Stomach (tissue), 9 donors: Measurements from ENCODE around the gene SLC5A1. TPM values are rescaled to one million over a fixed set of nuclear protein-coding genes. Genes with fewer than 3 reads are reported as not detected.
"Not testable (repeated sequence)": the region's sequence is repeated elsewhere in the genome, so short reads cannot be mapped to it uniquely, and the experiment has no call there.

ENCODE experiments used
- DNase-seq, 2 donors: peaks; one replicate each; pipeline versions ENCODE4 v3.0.0 to v3.0.0-alpha.2; 2013 to 2019
- H3K27ac ChIP-seq, 5 donors: fragments of 200-600 bp in 4 of 5; sonication (generic) in 4 of 5; one replicate each; pipeline ENCODE4 v1.5.1; 2013 to 2019; ENCODE audit warnings: mild to moderate bottlenecking in 1 of 5, moderate library complexity in 1 of 5
- H3K27me3 ChIP-seq, 3 donors: fragments of 200-600 bp; sonication (generic); one replicate each; pipeline ENCODE4 v1.5.1; 2017 to 2019; ENCODE audit warnings: mixed run types in 1 of 3
- H3K36me3 ChIP-seq, 4 donors: fragments of 200-600 bp; sonication (generic); 1 replicate in 3 of 4; 2 replicates in 1 of 4; pipeline ENCODE4 v1.5.1; 2016 to 2019
- H3K4me1 ChIP-seq, 4 donors: fragments of 200-600 bp; sonication (generic); one replicate each; pipeline ENCODE4 v1.5.1; 2016 to 2019
- H3K4me3 ChIP-seq, 4 donors: fragments of 200-600 bp; sonication (generic) in 3 of 4; one replicate each; pipeline ENCODE4 v1.5.1; 2016 to 2019; ENCODE audit warnings: mild to moderate bottlenecking in 1 of 4
- H3K9me3 ChIP-seq, 4 donors: fragments of 200-600 bp; sonication (generic); one replicate each; pipeline ENCODE4 v1.5.1; 2016 to 2019
- CTCF ChIP-seq, 7 experiments: fragments of 450-650 bp in 4 of 7; fragments of 200-600 bp in 3 of 7; sonication (generic) in 3 of 7; IDR thresholded peaks; one replicate each; pipeline ENCODE4 v1.5.1; 2016 to 2019; ENCODE audit warnings: antibody characterized with exemption in 7 of 7, control low read depth in 2 of 7, mild to moderate bottlenecking in 1 of 7
- EP300 ChIP-seq: sonication (generic); formaldehyde crosslinking; IDR thresholded peaks from one replicate; pipeline ENCODE4 v1.6.1; 2017; ENCODE audit warnings: antibody characterized with exemption
- POLR2A ChIP-seq, 4 donors: fragments of 450-650 bp; IDR thresholded peaks; one replicate each; pipeline ENCODE4 v1.6.1; 2016; ENCODE audit warnings: antibody characterized with exemption in 4 of 4, control low read depth in 2 of 4, mild to moderate bottlenecking in 1 of 4, moderate library complexity in 1 of 4
- POLR2AphosphoS5 ChIP-seq, 3 donors: sonication (generic); formaldehyde crosslinking; IDR thresholded peaks; one replicate each; pipeline ENCODE4 v1.6.1; 2016; ENCODE audit warnings: antibody characterized with exemption in 3 of 3
- WGBS, 5 donors: extraction: QIAGEN DNeasy Blood & Tissue Kit in 3 of 5; methylation state at CpG; one replicate each; pipeline versions ENCODE4 v1.1.5 to v1.1.7; 2013 to 2018; 5-methylcytosine and 5-hydroxymethylcytosine counted together
- intact Hi-C: fragments of 100-400 bp; cut with DNase I; formaldehyde crosslinking; loops from one replicate; pipeline ENCODE4 v1.15.1; 2023; ENCODE audit warnings: low total_unique reads
- polyA plus RNA-seq, 3 donors: library from polyadenylated mRNA; stranded (reverse); fragments of 200-250 nt; gene quantifications; one replicate each; pipeline ENCODE4 v1.2.3, GENCODE V29; 2013
- total RNA-seq, 5 donors: library from RNA; depleted of rRNA; stranded (reverse); fragments of >200 nt; gene quantifications; one replicate each; pipeline versions ENCODE4 v1.1.0 to v1.2.3, GENCODE V29; 2014 to 2016
- donor health status: healthy with polysubstance abuse.
- donor health status: Bipolar disorder and iron deficiency.
- donor health status: healthy.

Gene SLC5A1
- total and polyA plus RNA-seq, 8 donors = 0.68 to 13.8 (median 2.3) TPM; not detected in 3

GRCh38 chr22:32130464-32130863 is 87.4 kb downstream of the SLC5A1 start:
- peaks cover 0 to 40% (median 0%) of the 10 kb centered on the region in 3 donors for H3K27me3 ChIP-seq
- no peaks in the 10 kb centered on the region for H3K4me1 ChIP-seq
- TF ChIP-seq EP300 = no peak
- no peak for TF ChIP-seq POLR2AphosphoS5 (IDR thresholded peaks at IDR 0.05)
- no peak for TF ChIP-seq CTCF (IDR thresholded peaks at IDR 0.05)
- no peak for TF ChIP-seq POLR2A (IDR thresholded peaks at IDR 0.05)
- DNase-seq = no peak
- no peaks in the 10 kb centered on the region for H3K9me3 ChIP-seq
- 63 to 79% (median 73%) methylated on average over 2 of the region's 2 CpGs for WGBS, 5 donors
- intact Hi-C loops = no loop called here
- no peaks in the 10 kb centered on the region for H3K36me3 ChIP-seq
- H3K4me3 ChIP-seq = no peak overlapping the region
- H3K27ac ChIP-seq = no peak overlapping the region

GRCh38 chr22:32132126-32132525 is 89.1 kb downstream of the SLC5A1 start:
- Histone ChIP-seq H3K4me1 (no peaks in the 10 kb centered on the region), H3K27ac (no peak overlapping the region), H3K36me3 (no peaks in the 10 kb centered on the region), H3K4me3 (no peak overlapping the region), H3K27me3 (peaks cover 0 to 40% (median 0%) of the 10 kb centered on the region in 3 donors), H3K9me3 (no peaks in the 10 kb centered on the region)
- no peak for DNase-seq
- TF ChIP-seq POLR2A (IDR thresholded peaks at IDR 0.05) (no peak), POLR2AphosphoS5 (IDR thresholded peaks at IDR 0.05) (no peak), EP300 (no peak), CTCF (IDR thresholded peaks at IDR 0.05) (no peak)
- 88 to 92% (median 90%) methylated on average over 5 to 11 of the region's 11 CpGs for WGBS, 5 donors
- intact Hi-C loops = no loop called here

- intact Hi-C loops = no loop called here
- peaks cover 0 to 6% (median 4%) of the 10 kb centered on the region in 4 donors for H3K4me1 ChIP-seq
- DNase-seq = no peak
- no peak overlapping the region for H3K4me3 ChIP-seq
- peaks cover 0 to 44% (median 0%) of the 10 kb centered on the region in 3 donors for H3K27me3 ChIP-seq
- H3K9me3 ChIP-seq = no peaks in the 10 kb centered on the region
- WGBS, 5 donors = 44 to 84% (median 81%) methylated on average over 1 of the region's 1 CpG
- no peak overlapping the region for H3K27ac ChIP-seq
- H3K36me3 ChIP-seq = no peaks in the 10 kb centered on the region
- TF ChIP-seq POLR2AphosphoS5 (IDR thresholded peaks at IDR 0.05) (no peak), CTCF (IDR thresholded peaks at IDR 0.05) (no peak), POLR2A (IDR thresholded peaks at IDR 0.05) (no peak), EP300 (no peak)
Observed at GRCh38 chr22:32132783-32133182, 89.7 kb downstream of the SLC5A1 start.

- 82 to 88% (median 86%) methylated on average over 14 of the region's 14 CpGs for WGBS, 5 donors
- H3K4me3 ChIP-seq, intact Hi-C loops: not testable (repeated sequence)
Observed at GRCh38 chr22:32134796-32135195, 91.7 kb downstream of the SLC5A1 start.

GRCh38 chr22:32135958-32136357 is 92.9 kb downstream of the SLC5A1 start:
- H3K9me3 ChIP-seq, H3K4me1 ChIP-seq, H3K27ac ChIP-seq, H3K4me3 ChIP-seq, intact Hi-C loops, H3K36me3 ChIP-seq: not testable (repeated sequence)
- DNase-seq = peak in 1 of 2 donors; percentile 36
- peaks cover 0 to 44% (median 0%) of the 10 kb centered on the region in 3 donors for H3K27me3 ChIP-seq
- 60 to 81% (median 71%) methylated on average over 3 of the region's 3 CpGs for whole genome bisulfite sequencing, 5 donors
- peak in 1 of 3 donors; percentile 13 for TF ChIP-seq POLR2AphosphoS5 (IDR thresholded peaks at IDR 0.05)

More at GRCh38 chr22:32134796-32135195, 91.7 kb downstream of the SLC5A1 start:
- not testable (repeated sequence) for H3K4me1 ChIP-seq, H3K36me3 ChIP-seq, DNase-seq, H3K27ac ChIP-seq, H3K9me3 ChIP-seq
- peaks cover 0 to 44% (median 0%) of the 10 kb centered on the region in 3 donors for H3K27me3 ChIP-seq

- intact Hi-C loops, H3K36me3 ChIP-seq, DNase-seq, H3K4me3 ChIP-seq, H3K4me1 ChIP-seq, H3K27ac ChIP-seq, H3K9me3 ChIP-seq: not testable (repeated sequence)
- H3K27me3 ChIP-seq = peaks cover 0 to 36% (median 0%) of the 10 kb centered on the region in 3 donors
- 68 to 80% (median 75%) methylated on average over 4 of the region's 4 CpGs for WGBS, 5 donors
Observed at GRCh38 chr22:32136881-32137280, 93.8 kb downstream of the SLC5A1 start.

- H3K9me3 ChIP-seq, intact Hi-C loops, H3K36me3 ChIP-seq, H3K4me1 ChIP-seq: not testable (repeated sequence)
- peak overlapping the region; percentile 17 to 71 (median 38) for H3K27ac ChIP-seq
- peak; percentile 37 to 46 for DNase-seq
- H3K27me3 ChIP-seq = peaks cover 0 to 29% (median 0%) of the 10 kb centered on the region in 3 donors
- 30 to 45% (median 45%) methylated on average over 11 to 16 of the region's 16 CpGs for WGBS, 5 donors
- H3K4me3 ChIP-seq = peak overlapping the region; percentile 35 to 50 (median 41)
Observed at GRCh38 chr22:32137731-32138324, 94.8 kb downstream of the SLC5A1 start.

GRCh38 chr22:32138576-32138975 is 95.5 kb downstream of the SLC5A1 start:
- Histone ChIP-seq H3K4me3 (peak overlapping the region in 1 of 4 donors; percentile 50), H3K27ac (peak overlapping the region in 1 of 5 donors; percentile 71), H3K27me3 (peaks cover 0 to 22% (median 0%) of the 10 kb centered on the region in 3 donors)
- H3K36me3 ChIP-seq, intact Hi-C loops, DNase-seq, H3K4me1 ChIP-seq, H3K9me3 ChIP-seq: not testable (repeated sequence)
- 52 to 83% (median 57%) methylated on average over 1 of the region's 1 CpG for WGBS, 5 donors
